HepG2 (cell line): ENCODE results near the gene AP4S1. TPM values are rescaled to one million over a fixed set of nuclear protein-coding genes. Genes with fewer than 3 reads are reported as not detected.

ENCODE experiments used
- BCL6 ChIP-seq: IDR thresholded peaks from 2 replicates; pipeline ENCODE4 v1.6.1; 2016; ENCODE audit warnings: missing genetic modification reagents, missing compliant biosample characterization
- CBX1 ChIP-seq: IDR thresholded peaks from one replicate; pipeline ENCODE4 v1.6.1; 2016; ENCODE audit warnings: antibody characterized with exemption, low read depth
- HOMEZ ChIP-seq: IDR thresholded peaks from 2 replicates; pipeline ENCODE4 v1.6.1; 2016; ENCODE audit warnings: low read depth
- HOXA3 ChIP-seq: sonication (generic); formaldehyde crosslinking; IDR thresholded peaks from 2 replicates; pipeline ENCODE4 v1.5.0; 2020; ENCODE audit warnings: missing genetic modification reagents
- HOXA5 ChIP-seq: sonication (generic); formaldehyde crosslinking; IDR thresholded peaks from 2 replicates; pipeline ENCODE4 v1.4.0; 2020; ENCODE audit warnings: missing genetic modification reagents
- KLF12 ChIP-seq: sonication (generic); formaldehyde crosslinking; IDR thresholded peaks from 2 replicates; pipeline ENCODE4 v1.4.0; 2020; ENCODE audit warnings: missing genetic modification reagents, borderline replicate concordance
- NFRKB ChIP-seq: fragments of 450-650 bp; IDR thresholded peaks from 2 replicates; pipeline ENCODE4 v1.6.1; 2017
- PHF8 ChIP-seq: sonication (generic); formaldehyde crosslinking; IDR thresholded peaks from 2 replicates; pipeline ENCODE4 v1.5.0; 2020; ENCODE audit warnings: missing genetic modification reagents
- POGK ChIP-seq: sonication (generic); formaldehyde crosslinking; conservative IDR thresholded peaks from 2 replicates; pipeline ENCODE4 v1.8.0; 2022; ENCODE audit warnings: mild to moderate bottlenecking, moderate library complexity, missing genetic modification reagents
- SOX13 ChIP-seq, 3 experiments: fragments of 450-650 bp in 1 of 3; sonication (generic) in 1 of 3; formaldehyde crosslinking in 1 of 3; IDR thresholded peaks in 2 of 3; conservative IDR thresholded peaks in 1 of 3; 2 replicates each; pipeline versions ENCODE4 v1.5.0 to v1.6.1; 2016 to 2020; ENCODE audit warnings: antibody characterized with exemption in 1 of 3, mild to moderate bottlenecking in 1 of 3, missing compliant biosample characterization in 1 of 3, missing genetic modification reagents in 1 of 3, moderate library complexity in 1 of 3
- YEATS2 ChIP-seq: sonication (generic); formaldehyde crosslinking; IDR thresholded peaks from 2 replicates; pipeline ENCODE4 v1.4.0; 2020; ENCODE audit warnings: missing genetic modification reagents, borderline replicate concordance
- ZNF121 ChIP-seq: sonication (generic); formaldehyde crosslinking; IDR thresholded peaks from 2 replicates; pipeline ENCODE4 v1.5.0; 2020; ENCODE audit warnings: mild to moderate bottlenecking, missing genetic modification reagents
- ZNF253 ChIP-seq: sonication (generic); formaldehyde crosslinking; IDR thresholded peaks from 2 replicates; pipeline ENCODE4 v1.8.0; 2022; ENCODE audit warnings: mild to moderate bottlenecking, missing genetic modification reagents, borderline replicate concordance
- ZNF3 ChIP-seq: IDR thresholded peaks from 2 replicates; pipeline ENCODE4 v1.7.0; 2017; ENCODE audit warnings: inconsistent platforms
- polyA plus RNA-seq, 8 experiments: library from polyadenylated mRNA; depleted of rRNA in 3 of 8; stranded (reverse) in 7 of 8; unstranded in 1 of 8; fragments of >200 nt; fragmentation: Illumina TruSeq in 4 of 8; extraction: Trizol in 4 of 8; gene quantifications; 2 replicates each; pipeline versions ENCODE4 v1.2.1 to v1.2.3, GENCODE V29; 2011 to 2016; ENCODE audit warnings: low read depth in 4 of 8, missing spikeins in 1 of 8, mixed read lengths in 1 of 8; ENCODE audit not compliant: insufficient read depth in 1 of 8
- total RNA-seq, 5 experiments: library from RNA; depleted of rRNA; stranded (reverse); fragments of >200 nt; fragmentation: Illumina TruSeq; extraction: Trizol; gene quantifications; 2 replicates each; pipeline ENCODE4 v1.2.3, GENCODE V29; 2016; ENCODE audit warnings: low read depth in 1 of 5
- TF ChIP-seq, protein P1 (sequence below): sonication (generic); formaldehyde crosslinking; IDR thresholded peaks from one replicate; pipeline ENCODE4 v1.5.1; 2020; ENCODE audit warnings: mild to moderate bottlenecking, missing genetic modification reagents; ENCODE audit errors: not compliant biosample characterization
- TF ChIP-seq, protein P2 (sequence below): sonication (generic); formaldehyde crosslinking; IDR thresholded peaks from 2 replicates; pipeline ENCODE4 v1.5.0; 2020; ENCODE audit warnings: mild to moderate bottlenecking, missing genetic modification reagents

The AP4S1 gene
- total and polyA plus RNA-seq, 2 of the 13 experiments (the other 11 are each of a cell fraction or from before 2014, with no cell fraction given): 3.9 to 21.1 TPM

DNA sequence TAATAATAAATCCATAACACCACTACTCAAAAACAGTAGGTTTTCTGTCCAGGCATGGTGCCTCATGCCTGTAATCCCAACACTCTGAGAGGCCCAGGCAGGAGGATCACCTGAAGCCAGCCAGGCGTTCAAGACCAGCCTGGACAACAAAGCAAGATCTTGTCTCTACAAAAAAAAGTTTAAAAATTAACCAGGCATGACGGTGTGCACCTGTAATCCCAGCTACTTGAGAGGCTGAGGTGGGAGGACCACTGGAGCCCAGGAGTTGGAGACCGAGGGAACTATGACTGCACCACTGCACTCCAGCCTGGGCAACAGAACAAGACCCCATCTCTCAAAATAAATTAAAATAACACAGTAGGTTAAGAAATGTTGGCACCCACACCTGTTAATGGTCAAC lies 44.5 kb upstream of the AP4S1 start (continued):
- TF ChIP-seq ZNF3 (CRISPR knock-in tag) (peak; percentile 89), ZNF253 (CRISPR knock-in tag) (no peak), HOXA3 (CRISPR knock-in tag) (no peak), CBX1 (no peak), PHF8 (CRISPR knock-in tag) (no peak), NFRKB (no peak), HOMEZ (CRISPR knock-in tag) (peak; percentile 76; the same call in 1 of the 2 replicates), BCL6 (CRISPR knock-in tag) (no peak), ZNF121 (CRISPR knock-in tag) (peak; percentile 98), SOX13 (IDR thresholded peaks at IDR 0.05) (0 out of 2 replicates have a peak, but pooled peaks have one; percentile 29), SOX13 (CRISPR knock-in tag; conservative IDR thresholded peaks at IDR 0.05 in 1 of 2, IDR thresholded peaks at IDR 0.05 in 1 of 2) (peak in 1 of 2 experiments; percentile 22; a peak in 1 of 4 replicates), HOXA5 (CRISPR knock-in tag) (no peak), YEATS2 (CRISPR knock-in tag) (no peak), POGK (CRISPR knock-in tag) (no peak), KLF12 (CRISPR knock-in tag) (0 out of 2 replicates have a peak, but pooled peaks have one; percentile 21)
- TF ChIP-seq, protein P1, sequence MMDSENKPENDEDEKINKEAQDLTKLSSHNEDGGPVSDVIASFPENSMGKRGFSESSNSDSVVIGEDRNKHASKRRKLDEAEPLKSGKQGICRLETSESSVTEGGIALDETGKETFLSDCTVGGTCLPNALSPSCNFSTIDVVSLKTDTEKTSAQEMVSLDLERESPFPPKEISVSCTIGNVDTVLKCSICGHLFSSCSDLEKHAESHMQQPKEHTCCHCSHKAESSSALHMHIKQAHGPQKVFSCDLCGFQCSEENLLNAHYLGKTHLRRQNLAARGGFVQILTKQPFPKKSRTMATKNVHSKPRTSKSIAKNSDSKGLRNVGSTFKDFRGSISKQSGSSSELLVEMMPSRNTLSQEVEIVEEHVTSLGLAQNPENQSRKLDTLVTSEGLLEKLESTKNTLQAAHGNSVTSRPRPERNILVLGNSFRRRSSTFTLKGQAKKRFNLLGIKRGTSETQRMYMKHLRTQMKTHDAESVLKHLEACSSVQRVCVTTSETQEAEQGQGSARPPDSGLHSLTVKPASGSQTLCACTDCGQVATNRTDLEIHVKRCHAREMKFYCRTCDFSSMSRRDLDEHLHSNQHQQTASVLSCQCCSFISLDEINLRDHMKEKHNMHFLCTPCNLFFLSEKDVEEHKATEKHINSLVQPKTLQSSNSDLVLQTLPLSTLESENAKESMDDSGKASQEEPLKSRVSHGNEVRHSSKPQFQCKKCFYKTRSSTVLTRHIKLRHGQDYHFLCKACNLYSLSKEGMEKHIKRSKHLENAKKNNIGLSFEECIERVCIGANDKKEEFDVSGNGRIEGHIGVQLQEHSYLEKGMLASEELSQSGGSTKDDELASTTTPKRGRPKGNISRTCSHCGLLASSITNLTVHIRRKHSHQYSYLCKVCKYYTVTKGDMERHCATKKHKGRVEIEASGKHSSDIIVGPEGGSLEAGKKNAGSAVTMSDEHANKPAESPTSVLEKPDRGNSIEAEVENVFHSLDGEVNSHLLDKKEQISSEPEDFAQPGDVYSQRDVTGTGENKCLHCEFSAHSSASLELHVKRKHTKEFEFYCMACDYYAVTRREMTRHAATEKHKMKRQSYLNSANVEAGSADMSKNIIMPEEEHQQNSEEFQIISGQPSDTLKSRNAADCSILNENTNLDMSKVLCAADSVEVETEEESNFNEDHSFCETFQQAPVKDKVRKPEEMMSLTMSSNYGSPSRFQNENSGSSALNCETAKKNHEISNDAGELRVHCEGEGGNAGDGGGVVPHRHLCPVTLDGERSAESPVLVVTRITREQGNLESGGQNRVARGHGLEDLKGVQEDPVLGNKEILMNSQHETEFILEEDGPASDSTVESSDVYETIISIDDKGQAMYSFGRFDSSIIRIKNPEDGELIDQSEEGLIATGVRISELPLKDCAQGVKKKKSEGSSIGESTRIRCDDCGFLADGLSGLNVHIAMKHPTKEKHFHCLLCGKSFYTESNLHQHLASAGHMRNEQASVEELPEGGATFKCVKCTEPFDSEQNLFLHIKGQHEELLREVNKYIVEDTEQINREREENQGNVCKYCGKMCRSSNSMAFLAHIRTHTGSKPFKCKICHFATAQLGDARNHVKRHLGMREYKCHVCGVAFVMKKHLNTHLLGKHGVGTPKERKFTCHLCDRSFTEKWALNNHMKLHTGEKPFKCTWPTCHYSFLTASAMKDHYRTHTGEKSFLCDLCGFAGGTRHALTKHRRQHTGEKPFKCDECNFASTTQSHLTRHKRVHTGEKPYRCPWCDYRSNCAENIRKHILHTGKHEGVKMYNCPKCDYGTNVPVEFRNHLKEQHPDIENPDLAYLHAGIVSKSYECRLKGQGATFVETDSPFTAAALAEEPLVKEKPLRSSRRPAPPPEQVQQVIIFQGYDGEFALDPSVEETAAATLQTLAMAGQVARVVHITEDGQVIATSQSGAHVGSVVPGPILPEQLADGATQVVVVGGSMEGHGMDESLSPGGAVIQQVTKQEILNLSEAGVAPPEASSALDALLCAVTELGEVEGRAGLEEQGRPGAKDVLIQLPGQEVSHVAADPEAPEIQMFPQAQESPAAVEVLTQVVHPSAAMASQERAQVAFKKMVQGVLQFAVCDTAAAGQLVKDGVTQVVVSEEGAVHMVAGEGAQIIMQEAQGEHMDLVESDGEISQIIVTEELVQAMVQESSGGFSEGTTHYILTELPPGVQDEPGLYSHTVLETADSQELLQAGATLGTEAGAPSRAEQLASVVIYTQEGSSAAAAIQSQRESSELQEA (CRISPR knock-in tag): no peak
- TF ChIP-seq, protein P2, sequence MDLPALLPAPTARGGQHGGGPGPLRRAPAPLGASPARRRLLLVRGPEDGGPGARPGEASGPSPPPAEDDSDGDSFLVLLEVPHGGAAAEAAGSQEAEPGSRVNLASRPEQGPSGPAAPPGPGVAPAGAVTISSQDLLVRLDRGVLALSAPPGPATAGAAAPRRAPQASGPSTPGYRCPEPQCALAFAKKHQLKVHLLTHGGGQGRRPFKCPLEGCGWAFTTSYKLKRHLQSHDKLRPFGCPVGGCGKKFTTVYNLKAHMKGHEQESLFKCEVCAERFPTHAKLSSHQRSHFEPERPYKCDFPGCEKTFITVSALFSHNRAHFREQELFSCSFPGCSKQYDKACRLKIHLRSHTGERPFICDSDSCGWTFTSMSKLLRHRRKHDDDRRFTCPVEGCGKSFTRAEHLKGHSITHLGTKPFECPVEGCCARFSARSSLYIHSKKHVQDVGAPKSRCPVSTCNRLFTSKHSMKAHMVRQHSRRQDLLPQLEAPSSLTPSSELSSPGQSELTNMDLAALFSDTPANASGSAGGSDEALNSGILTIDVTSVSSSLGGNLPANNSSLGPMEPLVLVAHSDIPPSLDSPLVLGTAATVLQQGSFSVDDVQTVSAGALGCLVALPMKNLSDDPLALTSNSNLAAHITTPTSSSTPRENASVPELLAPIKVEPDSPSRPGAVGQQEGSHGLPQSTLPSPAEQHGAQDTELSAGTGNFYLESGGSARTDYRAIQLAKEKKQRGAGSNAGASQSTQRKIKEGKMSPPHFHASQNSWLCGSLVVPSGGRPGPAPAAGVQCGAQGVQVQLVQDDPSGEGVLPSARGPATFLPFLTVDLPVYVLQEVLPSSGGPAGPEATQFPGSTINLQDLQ (CRISPR knock-in tag): no peak
